HG03432 (cell line): ENCODE results near the gene HOXD4.

Experiments
- ATAC-seq: cut with Tn5 transposase; IDR thresholded peaks from one replicate; pipeline ENCODE4 v1.9.1; 2021; ENCODE audit warnings: mild to moderate bottlenecking, moderate library complexity; ENCODE audit not compliant: unreplicated experiment

The HOXD4 gene

GRCh38 chr2:176170602-176171305, 19.4 kb downstream of the HOXD4 start:
- ATAC-seq = no peak

- ATAC-seq = no peak
Observed at GRCh38 chr2:176171351-176172006, 20.1 kb downstream of the HOXD4 start.

GRCh38 chr2:176172007-176172894, 20.9 kb downstream of the HOXD4 start:
- ATAC-seq = no peak

GRCh38 chr2:176172895-176173566, 21.7 kb downstream of the HOXD4 start:
- no peak for ATAC-seq

- ATAC-seq = no peak
Observed at GRCh38 chr2:176173567-176174381, 22.4 kb downstream of the HOXD4 start.

GRCh38 chr2:176174382-176174823, 23.1 kb downstream of the HOXD4 start:
- ATAC-seq = no peak

GRCh38 chr2:176174824-176175708, 23.7 kb downstream of the HOXD4 start:
- ATAC-seq = no peak

GRCh38 chr2:176175709-176176607, 24.6 kb downstream of the HOXD4 start:
- ATAC-seq = no peak

GRCh38 chr2:176177580-176178037, 26.3 kb downstream of the HOXD4 start:
- peak; percentile 24 for ATAC-seq

- peak; percentile 51 for ATAC-seq
Observed at GRCh38 chr2:176178038-176178756, 26.8 kb downstream of the HOXD4 start.

- ATAC-seq = no peak
Observed at GRCh38 chr2:176178757-176179295, 27.5 kb downstream of the HOXD4 start.

GRCh38 chr2:176181551-176181950, 30.2 kb downstream of the HOXD4 start:
- no peak for ATAC-seq

GRCh38 chr2:176182671-176183070, 31.3 kb downstream of the HOXD4 start:
- ATAC-seq = no peak

- ATAC-seq = no peak
Observed at GRCh38 chr2:176184749-176185148, 33.4 kb downstream of the HOXD4 start.

- ATAC-seq = no peak
Observed at GRCh38 chr2:176186024-176186423, 34.7 kb downstream of the HOXD4 start.

GRCh38 chr2:176187200-176187898, 36.0 kb downstream of the HOXD4 start:
- no peak for ATAC-seq
